CD4-positive, alpha-beta memory T cell (primary cell): ENCODE results near the gene FOXN3. TPM values are rescaled to one million over a fixed set of nuclear protein-coding genes. Genes with fewer than 3 reads are reported as not detected.

Experiments used
- CTCF ChIA-PET: fragments of 350-600 bp; sonication (Branson Sonifier 250); formaldehyde crosslinking; loops from one replicate; lab custom pipeline; 2021; ENCODE audit warnings: inconsistent platforms; ENCODE audit not compliant: partially characterized antibody; lab: Charles Lee
- POLR2A ChIA-PET: fragments of 350-600 bp; sonication (Branson Sonifier 250); formaldehyde crosslinking; loops from one replicate; lab custom pipeline; 2021; ENCODE audit not compliant: partially characterized antibody; lab: Charles Lee
- DNase-seq, 5 donors: peaks; one replicate each; pipeline versions ENCODE4 v3.0.0 to v3.0.0-alpha.2; 2020 to 2022; ENCODE audit warnings: mixed read lengths in 1 of 5
- H3K27ac ChIP-seq: one replicate; pipeline ENCODE4 v1.7.0; 2013; ENCODE audit warnings: low read depth, low read length
- H3K27me3 ChIP-seq: 2 replicates; pipeline ENCODE4 v1.7.0; 2013; ENCODE audit warnings: mild to moderate bottlenecking, low read length, moderate library complexity; ENCODE audit not compliant: insufficient read depth
- H3K36me3 ChIP-seq: 2 replicates; pipeline ENCODE4 v1.7.0; 2013; ENCODE audit warnings: mild to moderate bottlenecking, low read length, moderate library complexity; ENCODE audit not compliant: insufficient read depth
- H3K4me1 ChIP-seq: 2 replicates; pipeline ENCODE4 v1.7.0; 2013; ENCODE audit warnings: mild to moderate bottlenecking, low read length, moderate library complexity; ENCODE audit not compliant: insufficient read depth
- H3K4me3 ChIP-seq, 2 donors: one replicate each; pipeline ENCODE4 v1.7.0; 2013; ENCODE audit warnings: low read length in 2 of 2, mild to moderate bottlenecking in 1 of 2
- H3K9me3 ChIP-seq, 2 donors: one replicate each; pipeline ENCODE4 v1.7.0; 2013; ENCODE audit warnings: low read length in 2 of 2, control low read depth in 1 of 2; ENCODE audit not compliant: control insufficient read depth in 1 of 2
- H3K27ac Mint-ChIP-seq, 7 donors: one replicate each; pipeline ENCODE4 v1.8.0; 2020 to 2021; ENCODE audit warnings: mixed read lengths in 7 of 7, mild to moderate bottlenecking in 6 of 7, inconsistent platforms in 3 of 7, moderate library complexity in 3 of 7
- H3K27me3 Mint-ChIP-seq, 2 donors: one replicate each; pipeline ENCODE4 v1.8.0; 2020 to 2021; ENCODE audit warnings: mixed read lengths in 2 of 2
- H3K36me3 Mint-ChIP-seq, 2 donors: one replicate each; pipeline ENCODE4 v1.8.0; 2020 to 2021; ENCODE audit warnings: mixed read lengths in 2 of 2, inconsistent platforms in 1 of 2, mild to moderate bottlenecking in 1 of 2
- H3K4me1 Mint-ChIP-seq, 4 donors: one replicate each; pipeline ENCODE4 v1.8.0; 2020 to 2021; ENCODE audit warnings: mixed read lengths in 4 of 4, mild to moderate bottlenecking in 1 of 4
- H3K4me3 Mint-ChIP-seq, 8 donors: one replicate each; pipeline ENCODE4 v1.8.0; 2020 to 2021; ENCODE audit warnings: mixed read lengths in 8 of 8, mild to moderate bottlenecking in 7 of 8, moderate library complexity in 6 of 8, inconsistent platforms in 3 of 8
- H3K9me3 Mint-ChIP-seq, 8 donors: one replicate each; pipeline ENCODE4 v1.8.0; 2020 to 2021; ENCODE audit warnings: mixed read lengths in 8 of 8, mild to moderate bottlenecking in 5 of 8, inconsistent platforms in 3 of 8, moderate library complexity in 1 of 8
- intact Hi-C: fragments of 100-400 bp; cut with micrococcal nuclease; formaldehyde crosslinking; loops from one replicate; pipeline ENCODE4 v1.15.1; 2023
- polyA plus RNA-seq, 2 donors: library from polyadenylated mRNA; unstranded; fragments of 300-500 nt; fragmentation: Illumina TruSeq; gene quantifications; one replicate each; pipeline ENCODE4 v1.2.3, GENCODE V29; 2021
- total RNA-seq, 2 experiments: library from RNA; stranded (reverse); gene quantifications; one replicate each; pipeline ENCODE4 v1.2.3, GENCODE V29; 2021

FOXN3 gene
- total and polyA plus RNA-seq, 4 experiments from 2014 or later: 92.6 to 111 (median 106) TPM

DNA sequence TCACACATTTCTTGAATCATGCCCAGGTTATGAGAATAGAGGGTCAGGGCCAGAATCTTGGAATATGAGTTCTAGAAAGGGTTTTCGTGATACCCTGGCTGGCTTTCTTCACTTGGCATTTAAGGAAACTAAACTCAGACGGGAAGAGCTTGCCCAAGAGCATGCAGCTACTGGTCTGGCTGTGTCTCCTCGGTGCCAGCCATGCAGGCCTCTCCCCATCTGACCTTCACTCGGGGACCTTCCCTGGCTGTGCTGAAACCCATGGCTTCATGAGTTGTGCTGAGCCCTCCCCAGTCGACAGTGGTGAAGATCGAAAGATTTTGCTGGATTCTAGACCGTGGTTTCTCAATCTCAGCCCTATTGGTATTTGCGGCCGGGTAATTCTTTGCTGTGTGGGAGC is 38.0 kb downstream of the FOXN3 start:
- Mint-ChIP-seq H3K27me3 (no peaks in the 10 kb centered on the region), H3K36me3 (peaks cover 35 to 40% of the 10 kb centered on the region in 2 donors), H3K9me3 (peaks cover 0 to 9% (median 7%) of the 10 kb centered on the region in 8 donors), H3K4me3 (no peak overlapping the region), H3K27ac (peak overlapping the region in 2 of 7 donors; percentile 23 to 42), H3K4me1 (peaks cover 28 to 47% (median 41%) of the 10 kb centered on the region in 4 donors)
- Histone ChIP-seq H3K27ac (no peak overlapping the region), H3K4me3 (no peak overlapping the region), H3K4me1 (peaks cover 1% of the 10 kb centered on the region), H3K9me3 (peaks cover 0 to 4% of the 10 kb centered on the region in 2 donors), H3K27me3 (no peaks in the 10 kb centered on the region), H3K36me3 (no peaks in the 10 kb centered on the region)
- ChIA-PET POLR2A (interaction anchor here (0.8 kb wide), 1 partner anchor 9 kb away, joined by 3 read pairs; no protein-coding TSS in a partner anchor), CTCF (no interaction called here)
- intact Hi-C loops: no loop called here
- no peak for DNase-seq

DNA sequence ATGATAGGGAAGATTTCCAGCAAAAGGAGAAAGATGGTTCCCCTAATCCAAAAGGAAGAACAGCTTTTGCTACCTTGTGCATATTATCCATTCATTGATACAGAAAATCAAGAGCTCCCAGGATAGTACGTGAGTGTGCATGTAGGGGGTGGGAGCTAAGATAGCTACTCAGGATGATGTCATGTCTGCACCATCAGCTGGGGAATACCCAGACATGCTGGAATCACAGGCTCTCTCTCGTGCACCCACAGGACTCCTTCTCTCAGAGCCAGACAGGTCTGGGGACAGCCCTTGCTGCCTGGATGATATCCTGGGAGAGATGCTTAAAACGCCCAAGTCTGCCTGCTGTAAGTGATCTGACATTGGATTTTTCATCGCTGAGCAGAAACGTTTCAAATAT is 38.9 kb downstream of the FOXN3 start:
- intact Hi-C loops: no loop called here
- POLR2A ChIA-PET: no interaction called here
- H3K27me3 ChIP-seq: no peaks in the 10 kb centered on the region
- DNase-seq: peak in 1 of 5 donors; percentile 59
- H3K27ac ChIP-seq: no peak overlapping the region
- Mint-ChIP-seq H3K36me3 (peaks cover 34% of the 10 kb centered on the region in 2 donors), H3K4me3 (peak overlapping the region in 2 of 8 donors; percentile 15 to 44), H3K27ac (peak overlapping the region in 5 of 7 donors; percentile 21 to 85 (median 60)), H3K9me3 (peaks cover 0 to 9% (median 7%) of the 10 kb centered on the region in 8 donors), H3K4me1 (peaks cover 32 to 49% (median 41%) of the 10 kb centered on the region in 4 donors), H3K27me3 (no peaks in the 10 kb centered on the region)
- peaks cover 4% of the 10 kb centered on the region for H3K4me1 ChIP-seq
- H3K36me3 ChIP-seq: no peaks in the 10 kb centered on the region
- H3K9me3 ChIP-seq: peaks cover 0 to 4% of the 10 kb centered on the region in 2 donors
- no peak overlapping the region for H3K4me3 ChIP-seq
- CTCF ChIA-PET: no interaction called here

DNA sequence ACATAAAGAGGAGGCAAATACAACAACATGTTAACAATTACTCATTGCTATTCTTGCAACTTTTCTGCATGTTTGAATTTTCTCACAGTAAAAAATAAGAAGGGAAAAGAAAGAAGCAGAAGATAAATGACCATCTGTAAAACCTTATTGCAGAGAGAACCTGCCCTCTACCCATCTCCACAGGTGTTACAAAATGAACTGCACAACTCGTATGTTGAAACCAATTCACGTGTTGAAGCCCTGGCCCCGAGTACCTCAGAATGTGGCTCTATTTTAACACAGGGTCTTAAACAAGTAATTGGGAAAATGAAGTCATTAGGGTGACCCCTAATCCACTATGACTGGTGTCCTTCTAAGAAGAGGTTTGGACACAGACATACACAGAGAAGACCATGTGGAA is 39.5 kb downstream of the FOXN3 start:
- intact Hi-C loops: no loop called here
- Mint-ChIP-seq H3K27me3 (no peaks in the 10 kb centered on the region), H3K27ac (peak overlapping the region in 4 of 7 donors; percentile 21 to 59 (median 33)), H3K36me3 (peaks cover 31% of the 10 kb centered on the region in 2 donors), H3K9me3 (peaks cover 0 to 9% (median 7%) of the 10 kb centered on the region in 8 donors), H3K4me3 (peak overlapping the region in 1 of 8 donors; percentile 44), H3K4me1 (peaks cover 35 to 50% (median 45%) of the 10 kb centered on the region in 4 donors)
- H3K27ac ChIP-seq: no peak overlapping the region
- DNase-seq: no peak
- no peaks in the 10 kb centered on the region for H3K27me3 ChIP-seq
- no peaks in the 10 kb centered on the region for H3K36me3 ChIP-seq
- ChIA-PET POLR2A (no interaction called here), CTCF (no interaction called here)
- peaks cover 0 to 4% of the 10 kb centered on the region in 2 donors for H3K9me3 ChIP-seq
- no peak overlapping the region for H3K4me3 ChIP-seq
- H3K4me1 ChIP-seq: peaks cover 9% of the 10 kb centered on the region

DNA sequence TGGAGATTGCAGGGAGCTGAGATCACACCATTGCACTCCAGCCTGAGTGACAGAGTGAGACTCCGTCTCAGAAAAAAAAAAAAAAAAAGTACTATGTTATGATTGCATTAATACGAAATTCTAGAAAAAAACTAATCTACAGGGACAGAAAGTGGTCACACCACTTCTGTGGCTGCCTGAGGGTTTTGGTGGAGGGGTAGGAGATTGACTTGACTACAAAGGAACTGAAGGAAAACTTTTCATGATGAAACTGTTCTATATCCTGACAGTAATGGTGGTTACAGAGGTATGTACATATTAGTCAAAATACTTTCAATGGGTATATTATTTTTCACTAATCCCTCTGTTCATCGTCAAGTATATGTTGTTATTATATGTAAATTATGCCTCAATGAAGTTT is 42.1 kb downstream of the FOXN3 start:
- Mint-ChIP-seq H3K4me3 (no peak overlapping the region), H3K27ac (no peak overlapping the region), H3K36me3 (peaks cover 15 to 26% of the 10 kb centered on the region in 2 donors), H3K9me3 (peaks cover 0 to 3% (median 0%) of the 10 kb centered on the region in 8 donors), H3K4me1 (peaks cover 41 to 67% (median 52%) of the 10 kb centered on the region in 4 donors), H3K27me3 (no peaks in the 10 kb centered on the region)
- intact Hi-C loops: no loop called here
- no peak for DNase-seq
- H3K27ac ChIP-seq: no peak overlapping the region
- H3K4me3 ChIP-seq: no peak overlapping the region
- H3K4me1 ChIP-seq: peaks cover 15% of the 10 kb centered on the region
- H3K36me3 ChIP-seq: no peaks in the 10 kb centered on the region
- H3K9me3 ChIP-seq: no peaks in the 10 kb centered on the region
- CTCF ChIA-PET: no interaction called here
- H3K27me3 ChIP-seq: no peaks in the 10 kb centered on the region
- POLR2A ChIA-PET: no interaction called here

DNA sequence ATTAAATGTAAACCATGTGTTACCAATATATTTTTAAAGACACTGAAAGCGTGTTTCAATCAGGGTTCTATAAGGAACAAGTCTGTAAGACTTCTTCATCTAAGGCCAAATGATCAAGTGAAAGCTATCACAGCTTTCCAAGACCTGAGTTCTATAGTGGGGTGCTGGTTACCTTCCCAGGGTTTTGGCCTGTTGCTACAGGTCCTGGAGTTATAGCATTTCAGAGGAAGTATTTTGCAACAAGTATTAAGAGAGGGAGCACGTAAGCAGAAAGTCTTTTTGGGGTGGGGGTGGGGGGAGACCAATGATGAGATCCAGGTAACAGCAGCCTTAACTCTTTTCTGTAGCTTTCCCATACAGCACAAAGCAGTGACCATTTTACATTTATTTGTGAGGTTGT is 43.8 kb downstream of the FOXN3 start:
- Histone ChIP-seq H3K4me1 (peaks cover 15% of the 10 kb centered on the region), H3K9me3 (no peaks in the 10 kb centered on the region), H3K36me3 (no peaks in the 10 kb centered on the region), H3K27me3 (no peaks in the 10 kb centered on the region), H3K4me3 (no peak overlapping the region), H3K27ac (no peak overlapping the region)
- H3K36me3 Mint-ChIP-seq: peaks cover 8 to 21% of the 10 kb centered on the region in 2 donors
- peak overlapping the region in 1 of 8 donors; percentile 36 for H3K4me3 Mint-ChIP-seq
- H3K27ac Mint-ChIP-seq: peak overlapping the region in 5 of 7 donors; percentile 28 to 73 (median 62)
- intact Hi-C loops: no loop called here
- ChIA-PET POLR2A (interaction anchor here (0.6 kb wide), 1 partner anchor 27 kb away, joined by 3 read pairs; no protein-coding TSS in a partner anchor), CTCF (no interaction called here)
- DNase-seq: no peak
- H3K9me3 Mint-ChIP-seq: no peaks in the 10 kb centered on the region
- no peaks in the 10 kb centered on the region for H3K27me3 Mint-ChIP-seq
- peaks cover 41 to 73% (median 54%) of the 10 kb centered on the region in 4 donors for H3K4me1 Mint-ChIP-seq

DNA sequence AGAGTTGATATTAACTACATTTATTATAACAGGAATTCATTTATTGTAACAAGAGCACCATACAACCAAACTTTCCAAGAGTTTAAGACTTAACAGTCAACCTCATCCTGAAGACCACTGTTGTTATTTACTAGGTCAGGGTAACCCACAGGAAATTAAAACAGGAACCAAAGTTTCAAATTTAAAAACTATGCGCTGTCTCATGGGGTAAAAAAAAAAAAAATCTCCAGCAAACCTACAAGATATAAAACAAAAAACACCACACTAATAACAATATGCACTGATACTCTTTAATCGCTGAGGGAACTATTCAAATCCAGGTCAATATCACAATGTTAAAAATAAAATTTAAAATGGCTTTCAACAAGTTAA is 44.5 kb downstream of the FOXN3 start:
- no peak overlapping the region for H3K4me3 ChIP-seq
- no peak overlapping the region for H3K27ac ChIP-seq
- H3K4me1 ChIP-seq: peaks cover 15% of the 10 kb centered on the region
- Mint-ChIP-seq H3K4me1 (peaks cover 39 to 71% (median 52%) of the 10 kb centered on the region in 4 donors), H3K27me3 (no peaks in the 10 kb centered on the region), H3K9me3 (no peaks in the 10 kb centered on the region), H3K27ac (peak overlapping the region in 3 of 7 donors; percentile 27 to 48 (median 29)), H3K36me3 (peaks cover 4 to 16% of the 10 kb centered on the region in 2 donors), H3K4me3 (peak overlapping the region in 3 of 8 donors; percentile 6 to 55 (median 29))
- intact Hi-C loops: no loop called here
- H3K36me3 ChIP-seq: no peaks in the 10 kb centered on the region
- POLR2A ChIA-PET: interaction anchor here (1.2 kb wide), 1 partner anchor 13 kb away, joined by 3 read pairs; no protein-coding TSS in a partner anchor
- CTCF ChIA-PET: no interaction called here
- H3K27me3 ChIP-seq: no peaks in the 10 kb centered on the region
- DNase-seq: no peak
- H3K9me3 ChIP-seq: no peaks in the 10 kb centered on the region

DNA sequence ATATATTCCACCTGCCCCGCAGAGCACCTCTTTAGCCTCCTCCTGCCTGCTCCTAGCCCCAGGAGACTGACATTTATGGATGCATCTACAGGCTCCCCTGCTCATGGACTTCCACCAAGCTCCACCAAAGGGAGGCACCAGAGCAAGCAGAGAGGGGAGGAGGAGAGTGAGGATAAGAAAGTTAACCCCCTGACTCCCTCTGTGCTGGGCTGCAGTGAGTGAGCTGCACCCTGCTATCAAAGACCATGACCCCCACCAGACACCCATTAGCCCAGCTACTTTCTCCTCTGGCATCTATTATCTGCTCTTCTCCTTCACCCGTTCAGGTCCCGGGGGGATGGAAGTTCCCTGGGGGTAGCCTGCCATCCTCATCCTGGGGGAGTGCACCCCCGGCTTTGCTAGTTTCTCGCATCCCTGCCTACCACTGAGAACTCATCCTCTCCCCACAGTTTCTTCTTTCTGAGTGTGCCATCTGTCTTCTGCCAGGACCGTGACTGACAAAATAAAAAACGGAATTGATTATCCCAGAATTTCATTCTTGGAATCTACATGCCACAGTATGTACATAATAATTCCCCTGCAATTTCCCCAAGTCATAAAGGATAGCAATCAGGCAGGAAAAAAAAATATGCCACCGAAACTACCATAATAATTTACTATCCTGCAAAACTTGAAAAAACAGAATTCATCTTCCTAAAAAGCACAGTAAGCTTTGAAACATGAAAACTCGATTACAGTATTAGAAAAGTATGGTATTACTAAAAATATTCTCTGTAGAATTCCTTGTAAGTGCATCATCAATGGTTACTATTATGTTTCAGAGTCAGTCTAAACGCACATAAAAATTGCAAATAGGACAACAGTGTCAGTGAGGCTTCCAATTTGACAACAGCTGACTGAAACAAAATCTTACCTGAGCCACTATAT is 45.2 kb downstream of the FOXN3 start:
- H3K27ac Mint-ChIP-seq: peak overlapping the region in 4 of 7 donors; percentile 6 to 46 (median 34)
- intact Hi-C loops: no loop called here
- H3K36me3 Mint-ChIP-seq: peaks cover 4 to 16% of the 10 kb centered on the region in 2 donors
- H3K9me3 Mint-ChIP-seq: no peaks in the 10 kb centered on the region
- no peak for DNase-seq
- H3K36me3 ChIP-seq: no peaks in the 10 kb centered on the region
- no peaks in the 10 kb centered on the region for H3K27me3 Mint-ChIP-seq
- H3K27me3 ChIP-seq: no peaks in the 10 kb centered on the region
- ChIA-PET POLR2A (interaction anchor here (1.2 kb wide), 1 partner anchor 13 kb away, joined by 3 read pairs; no protein-coding TSS in a partner anchor), CTCF (interaction anchor here (0.9 kb wide), 1 partner anchor 22 kb away, joined by 3 read pairs; no protein-coding TSS in a partner anchor)
- H3K4me3 ChIP-seq: no peak overlapping the region
- no peak overlapping the region for H3K27ac ChIP-seq
- peaks cover 42 to 73% (median 52%) of the 10 kb centered on the region in 4 donors for H3K4me1 Mint-ChIP-seq
- H3K4me1 ChIP-seq: peaks cover 20% of the 10 kb centered on the region
- H3K9me3 ChIP-seq: no peaks in the 10 kb centered on the region
- H3K4me3 Mint-ChIP-seq: peak overlapping the region in 2 of 8 donors; percentile 21 to 36
